Measurements from ENCODE around the gene RRP7A. TPM values are rescaled to one million over a fixed set of nuclear protein-coding genes. Genes with fewer than 3 reads are reported as not detected.

RRP7A gene
- total RNA-seq, 1 donor from 2014 or later, result 54.9 TPM

DNA sequence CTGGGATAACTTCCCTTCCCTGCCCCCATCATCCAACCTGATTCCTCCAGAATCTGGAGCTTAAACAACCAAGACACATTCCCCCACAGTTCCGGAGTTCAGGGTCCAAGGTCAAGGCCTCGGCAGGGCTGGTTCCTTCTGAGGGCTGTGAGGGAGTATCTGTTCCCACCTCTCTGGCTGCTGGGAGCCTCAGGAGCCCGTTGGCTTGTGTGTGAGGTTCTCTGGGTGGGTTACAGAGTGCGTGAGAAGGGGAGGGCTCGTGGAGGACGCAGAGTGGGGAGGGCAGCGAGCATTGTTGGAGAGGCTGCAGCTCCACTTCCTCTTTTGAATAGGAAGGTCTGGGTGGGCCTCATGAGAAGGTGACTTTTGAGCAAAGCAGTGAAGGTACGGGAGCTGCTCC, 42.7 kb upstream of the RRP7A start:
- no peak for FAIRE-seq
- no peaks in the 10 kb centered on the region for H3K36me3 Mint-ChIP-seq (ENCODE audit: low read depth, unreplicated experiment)
- no peak overlapping the region for H3K27ac Mint-ChIP-seq (ENCODE audit: unreplicated experiment)
- TF ChIP-seq, protein P1, sequence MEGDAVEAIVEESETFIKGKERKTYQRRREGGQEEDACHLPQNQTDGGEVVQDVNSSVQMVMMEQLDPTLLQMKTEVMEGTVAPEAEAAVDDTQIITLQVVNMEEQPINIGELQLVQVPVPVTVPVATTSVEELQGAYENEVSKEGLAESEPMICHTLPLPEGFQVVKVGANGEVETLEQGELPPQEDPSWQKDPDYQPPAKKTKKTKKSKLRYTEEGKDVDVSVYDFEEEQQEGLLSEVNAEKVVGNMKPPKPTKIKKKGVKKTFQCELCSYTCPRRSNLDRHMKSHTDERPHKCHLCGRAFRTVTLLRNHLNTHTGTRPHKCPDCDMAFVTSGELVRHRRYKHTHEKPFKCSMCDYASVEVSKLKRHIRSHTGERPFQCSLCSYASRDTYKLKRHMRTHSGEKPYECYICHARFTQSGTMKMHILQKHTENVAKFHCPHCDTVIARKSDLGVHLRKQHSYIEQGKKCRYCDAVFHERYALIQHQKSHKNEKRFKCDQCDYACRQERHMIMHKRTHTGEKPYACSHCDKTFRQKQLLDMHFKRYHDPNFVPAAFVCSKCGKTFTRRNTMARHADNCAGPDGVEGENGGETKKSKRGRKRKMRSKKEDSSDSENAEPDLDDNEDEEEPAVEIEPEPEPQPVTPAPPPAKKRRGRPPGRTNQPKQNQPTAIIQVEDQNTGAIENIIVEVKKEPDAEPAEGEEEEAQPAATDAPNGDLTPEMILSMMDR (IDR thresholded peaks at IDR 0.05; ENCODE audit: insufficient read depth, low read depth, low read length), result no peak
- TF ChIP-seq EZH2 (IDR thresholded peaks at IDR 0.05; ENCODE audit: insufficient read depth, low read length), result no peak
- DNase-seq (ENCODE audit: low read depth), result no peak
- no peak overlapping the region for H3K4me3 ChIP-seq (ENCODE audit: insufficient read depth, low read depth, low read length)
- H3K4me3 Mint-ChIP-seq (ENCODE audit: unreplicated experiment), result no peak overlapping the region
- peaks cover 2% of the 10 kb centered on the region for H3K27me3 Mint-ChIP-seq (ENCODE audit: low read depth, unreplicated experiment)
- H3K79me2 ChIP-seq (ENCODE audit: insufficient read depth, low read length), result no peaks in the 10 kb centered on the region
- no peaks in the 10 kb centered on the region for H3K36me3 ChIP-seq (ENCODE audit: insufficient read depth, low read length)
- H3K4me2 ChIP-seq (ENCODE audit: low read length), result no peak overlapping the region
- H3K27me3 ChIP-seq (ENCODE audit: insufficient read depth, low read length), result no peaks in the 10 kb centered on the region
- no peaks in the 10 kb centered on the region for H3K4me1 ChIP-seq (ENCODE audit: insufficient read depth, low read length)
- no peak overlapping the region for H3K9ac ChIP-seq (ENCODE audit: low read length)
- H3K9me3 Mint-ChIP-seq (ENCODE audit: unreplicated experiment), result no peaks in the 10 kb centered on the region
- no peaks in the 10 kb centered on the region for H3K9me3 ChIP-seq (ENCODE audit: insufficient read depth, low read depth, low read length)
- H3K4me1 Mint-ChIP-seq (ENCODE audit: low read depth, unreplicated experiment), result no peaks in the 10 kb centered on the region
- no peaks in the 10 kb centered on the region for H4K20me1 ChIP-seq (ENCODE audit: insufficient read depth, low read length)
- H2AFZ ChIP-seq (ENCODE audit: low read depth, low read length), result no peak overlapping the region
- H3K27ac ChIP-seq (ENCODE audit: low read depth, low read length), result no peak overlapping the region

DNA sequence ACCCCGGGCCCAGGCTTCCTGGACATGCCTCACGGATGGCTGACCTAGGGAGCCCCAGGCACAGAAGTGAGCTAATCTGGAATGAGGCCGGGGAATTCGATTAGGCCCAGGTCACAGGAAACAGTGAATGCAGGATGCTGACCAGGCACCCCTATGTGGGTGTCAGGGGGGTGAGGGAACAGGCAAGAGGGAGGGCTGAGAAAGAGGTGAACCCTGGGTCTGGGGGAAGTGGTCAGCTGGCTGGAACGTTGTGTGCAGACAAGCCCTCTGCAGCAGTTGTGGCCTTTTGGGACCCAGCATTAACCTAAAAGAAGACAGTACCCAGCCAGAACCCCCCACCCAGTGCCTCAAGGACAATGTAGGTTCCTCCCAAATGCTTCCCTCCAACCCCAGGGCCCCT, 42.3 kb upstream of the RRP7A start:
- no peaks in the 10 kb centered on the region for H3K27me3 ChIP-seq (ENCODE audit: insufficient read depth, low read length)
- TF ChIP-seq, protein P1 (IDR thresholded peaks at IDR 0.05; ENCODE audit: insufficient read depth, low read depth, low read length), result no peak
- TF ChIP-seq EZH2 (IDR thresholded peaks at IDR 0.05; ENCODE audit: insufficient read depth, low read length), result no peak
- H3K9me3 ChIP-seq (ENCODE audit: insufficient read depth, low read depth, low read length), result no peaks in the 10 kb centered on the region
- no peak overlapping the region for H2AFZ ChIP-seq (ENCODE audit: low read depth, low read length)
- H3K4me1 Mint-ChIP-seq (ENCODE audit: low read depth, unreplicated experiment), result no peaks in the 10 kb centered on the region
- no peaks in the 10 kb centered on the region for H3K4me1 ChIP-seq (ENCODE audit: insufficient read depth, low read length)
- no peaks in the 10 kb centered on the region for H3K36me3 ChIP-seq (ENCODE audit: insufficient read depth, low read length)
- no peak for FAIRE-seq
- H4K20me1 ChIP-seq (ENCODE audit: insufficient read depth, low read length), result no peaks in the 10 kb centered on the region
- no peak overlapping the region for H3K27ac Mint-ChIP-seq (ENCODE audit: unreplicated experiment)
- H3K4me2 ChIP-seq (ENCODE audit: low read length), result no peak overlapping the region
- no peak overlapping the region for H3K4me3 ChIP-seq (ENCODE audit: insufficient read depth, low read depth, low read length)
- no peak for DNase-seq (ENCODE audit: low read depth)
- no peak overlapping the region for H3K9ac ChIP-seq (ENCODE audit: low read length)
- H3K27me3 Mint-ChIP-seq (ENCODE audit: low read depth, unreplicated experiment), result peaks cover 2% of the 10 kb centered on the region
- H3K4me3 Mint-ChIP-seq (ENCODE audit: unreplicated experiment), result no peak overlapping the region
- no peaks in the 10 kb centered on the region for H3K79me2 ChIP-seq (ENCODE audit: insufficient read depth, low read length)
- H3K27ac ChIP-seq (ENCODE audit: low read depth, low read length), result no peak overlapping the region
- H3K36me3 Mint-ChIP-seq (ENCODE audit: low read depth, unreplicated experiment), result no peaks in the 10 kb centered on the region
- H3K9me3 Mint-ChIP-seq (ENCODE audit: unreplicated experiment), result no peaks in the 10 kb centered on the region

DNA sequence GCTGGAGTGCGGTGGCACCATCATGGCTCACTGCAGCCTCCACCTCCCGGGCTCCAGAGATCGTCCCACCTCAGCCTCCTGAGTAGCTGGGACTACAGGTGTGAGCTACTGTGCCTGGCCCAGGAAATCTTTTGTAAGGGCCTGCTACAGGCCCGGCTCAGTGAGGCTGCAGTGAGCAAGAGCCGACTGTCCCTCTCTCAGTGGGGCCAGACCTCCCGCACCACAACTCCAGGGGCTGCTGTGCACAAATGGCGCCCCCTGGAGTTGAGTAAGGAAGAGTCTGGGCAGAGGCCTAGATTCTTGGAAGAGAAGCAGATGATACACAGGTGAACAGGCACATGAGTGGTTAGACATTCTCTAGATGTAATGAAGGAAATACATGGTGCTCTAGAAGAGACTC, 41.2 kb upstream of the RRP7A start:
- Mint-ChIP-seq H3K4me3 (ENCODE audit: unreplicated experiment) (no peak overlapping the region), H3K9me3 (ENCODE audit: unreplicated experiment) (no peaks in the 10 kb centered on the region), H3K36me3 (ENCODE audit: low read depth, unreplicated experiment) (no peaks in the 10 kb centered on the region), H3K4me1 (ENCODE audit: low read depth, unreplicated experiment) (no peaks in the 10 kb centered on the region), H3K27me3 (ENCODE audit: low read depth, unreplicated experiment) (peaks cover 2% of the 10 kb centered on the region), H3K27ac (ENCODE audit: unreplicated experiment) (no peak overlapping the region)
- Histone ChIP-seq H3K4me2 (ENCODE audit: low read length) (no peak overlapping the region), H3K36me3 (ENCODE audit: insufficient read depth, low read length) (no peaks in the 10 kb centered on the region), H4K20me1 (ENCODE audit: insufficient read depth, low read length) (no peaks in the 10 kb centered on the region), H3K27ac (ENCODE audit: low read depth, low read length) (no peak overlapping the region), H3K79me2 (ENCODE audit: insufficient read depth, low read length) (no peaks in the 10 kb centered on the region), H3K9me3 (ENCODE audit: insufficient read depth, low read depth, low read length) (no peaks in the 10 kb centered on the region), H3K4me3 (ENCODE audit: insufficient read depth, low read depth, low read length) (no peak overlapping the region), H3K9ac (ENCODE audit: low read length) (no peak overlapping the region), H2AFZ (ENCODE audit: low read depth, low read length) (no peak overlapping the region), H3K4me1 (ENCODE audit: insufficient read depth, low read length) (no peaks in the 10 kb centered on the region), H3K27me3 (ENCODE audit: insufficient read depth, low read length) (no peaks in the 10 kb centered on the region)
- TF ChIP-seq EZH2 (IDR thresholded peaks at IDR 0.05; ENCODE audit: insufficient read depth, low read length), result no peak
- TF ChIP-seq, protein P1 (IDR thresholded peaks at IDR 0.05; ENCODE audit: insufficient read depth, low read depth, low read length), result peak; percentile 24
- FAIRE-seq, result no peak
- no peak for DNase-seq (ENCODE audit: low read depth)

Measured in astrocyte (in vitro differentiated cells and primary cell).